Measurements from ENCODE around the gene CDK14.

GRCh38 chr7:91128683-91129348, 532.7 kb downstream of the CDK14 start:
- TF ChIP-seq GABPA (IDR thresholded peaks at IDR 0.05 in 1 of 2, conservative IDR thresholded peaks at IDR 0.05 in 1 of 2) (no peak), CTCF (IDR thresholded peaks at IDR 0.05; ENCODE audit: low read depth, low read length, missing input control) (no peak), MAX (IDR thresholded peaks at IDR 0.05) (no peak), RXRA (IDR thresholded peaks at IDR 0.05) (no peak), TAF1 (conservative IDR thresholded peaks at IDR 0.05) (no peak), HNF4G (IDR thresholded peaks at IDR 0.05) (no peak), SP1 (IDR thresholded peaks at IDR 0.05) (no peak), RAD21 (IDR thresholded peaks at IDR 0.05) (no peak), HNF4A (conservative IDR thresholded peaks at IDR 0.05) (no peak), REST (IDR thresholded peaks at IDR 0.05) (no peak), FOXA1 (IDR thresholded peaks at IDR 0.05) (no peak)
